ENCODE results near the gene INPP5A.

- no peak for TF ChIP-seq CTCF (IDR thresholded peaks at IDR 0.05; ENCODE audit: low read depth, low read length, poor library complexity, severe bottlenecking)
- no peak for TF ChIP-seq EZH2phosphoT487 (IDR thresholded peaks at IDR 0.05; ENCODE audit: borderline replicate concordance, low read length)
Measured at GRCh38 chr10:132804287-132804686, 266.7 kb downstream of the INPP5A start.

Measured in DOHH2 (cell line).